HepG2 (cell line): Measurements from ENCODE around the gene TTC17. TPM values are rescaled to one million over a fixed set of nuclear protein-coding genes. Genes with fewer than 3 reads are reported as not detected.

ENCODE experiments used
- ATAC-seq: fragments of 200-7000 bp; cut with Tn5 transposase; 3 replicates; pipeline ENCODE4 v1.9.1; 2020; ENCODE audit warnings: mild to moderate bottlenecking, moderate library complexity
- BruUV-seq: library from RNA; stranded (reverse); fragments of 400-500 nt; replicated peaks from 2 replicates; lab custom pipeline; 2021; lab: Mats Ljungman, UMichigan
- CTCF ChIA-PET: fragments of 300-600 bp; formaldehyde crosslinking; extraction: SDS; loops from one replicate; lab custom pipeline; 2021; ENCODE audit warnings: low total read pairs, inconsistent platforms, low intra/inter-chr PET ratio; lab: Yijun Ruan, JAX
- POLR2A ChIA-PET: fragments of 350-600 bp; sonication (Branson Sonifier 250); formaldehyde crosslinking; loops from one replicate; lab custom pipeline; 2020; ENCODE audit warnings: antibody characterized with exemption, inconsistent platforms; lab: Yijun Ruan, JAX
- DNase-seq: peaks from one replicate; pipeline ENCODE4 v3.0.0-alpha.2; 2015; ENCODE audit warnings: low spot score
- FAIRE-seq: peaks from 3 replicates; lab custom pipeline; 2011; peaks lifted over from hg19 to GRCh38; lab: Jason Lieb, UNC
- H2AFZ ChIP-seq: one replicate; pipeline ENCODE4 v1.6.1; 2011; ENCODE audit warnings: low read length, inconsistent platforms
- H3K27ac ChIP-seq: fragments of 300-600 bp; 3 replicates; pipeline ENCODE4 v1.8.0; 2011; ENCODE audit warnings: mixed run types, mild to moderate bottlenecking, mixed read lengths, low read length, inconsistent platforms; ENCODE audit not compliant: insufficient read depth; ENCODE audit errors: extremely low read length
- H3K27me3 ChIP-seq, 2 experiments: fragments of 200-600 bp in 1 of 2; 2 replicates in 1 of 2; 3 replicates in 1 of 2; pipeline versions ENCODE4 v1.6.0 to v1.8.0; 2011; ENCODE audit warnings: low read length in 2 of 2, mild to moderate bottlenecking in 2 of 2, moderate library complexity in 2 of 2, inconsistent platforms in 1 of 2; ENCODE audit not compliant: insufficient read depth in 2 of 2, control insufficient read depth in 1 of 2
- H3K36me3 ChIP-seq, 2 experiments: fragments of 200-600 bp in 1 of 2; replicated peaks in 1 of 2; 2 replicates in 1 of 2; 3 replicates in 1 of 2; pipeline versions ENCODE4 v1.5.1 to v1.8.0; 2011; ENCODE audit warnings: low read length in 2 of 2, inconsistent platforms in 1 of 2; ENCODE audit not compliant: insufficient read depth in 2 of 2, control insufficient read depth in 1 of 2
- H3K4me1 ChIP-seq: 2 replicates; pipeline ENCODE4 v1.5.1; 2012; ENCODE audit warnings: low read length, inconsistent platforms; ENCODE audit not compliant: insufficient read depth
- H3K4me2 ChIP-seq: 2 replicates; pipeline ENCODE4 v1.6.0; 2011; ENCODE audit warnings: low read depth, low read length, inconsistent platforms
- H3K4me3 ChIP-seq, 3 experiments: fragments of 200-600 bp in 1 of 3; sonication (generic), shearing (Covaris generic) in 1 of 3; replicated peaks in 1 of 3; 2 replicates each; pipeline ENCODE4 v1.5.1; 2011 to 2016; ENCODE audit warnings: low read length in 3 of 3, inconsistent platforms in 2 of 3, low read depth in 2 of 3, mild to moderate bottlenecking in 2 of 3, control low read depth in 1 of 3, mixed read lengths in 1 of 3; ENCODE audit not compliant: insufficient read depth in 1 of 3
- H3K79me2 ChIP-seq: one replicate; pipeline ENCODE4 v1.6.1; 2011; ENCODE audit warnings: low read length, inconsistent platforms; ENCODE audit not compliant: insufficient read depth
- H3K9ac ChIP-seq: 2 replicates; pipeline ENCODE4 v1.6.0; 2011; ENCODE audit warnings: mild to moderate bottlenecking, low read depth, low read length, inconsistent platforms; ENCODE audit not compliant: insufficient read depth
- H3K9me3 ChIP-seq: 2 replicates; pipeline ENCODE4 v1.5.1; 2012; ENCODE audit warnings: mild to moderate bottlenecking, low read length
- H4K20me1 ChIP-seq: 2 replicates; pipeline ENCODE4 v1.6.0; 2011; ENCODE audit warnings: inconsistent platforms, mild to moderate bottlenecking, low read length, moderate library complexity; ENCODE audit not compliant: insufficient read depth
- CC2D1A ChIP-seq: sonication (generic); formaldehyde crosslinking; IDR thresholded peaks from 2 replicates; pipeline ENCODE4 v1.8.1; 2023; ENCODE audit warnings: mild to moderate bottlenecking, missing genetic modification reagents
- IRX3 ChIP-seq: sonication (generic); formaldehyde crosslinking; IDR thresholded peaks from 2 replicates; pipeline ENCODE4 v1.8.1; 2023; ENCODE audit warnings: mild to moderate bottlenecking, low read depth, missing genetic modification reagents, borderline replicate concordance
- RAD21 ChIP-seq: fragments of 450-650 bp; formaldehyde crosslinking; IDR thresholded peaks from 2 replicates; pipeline ENCODE4 v1.5.0; 2020; ENCODE audit warnings: mild to moderate bottlenecking
- SALL1 ChIP-seq: sonication (generic); formaldehyde crosslinking; IDR thresholded peaks from 2 replicates; pipeline ENCODE4 v1.8.0; 2022; ENCODE audit warnings: mild to moderate bottlenecking, missing genetic modification reagents
- STAG1 ChIP-seq: sonication (generic); formaldehyde crosslinking; IDR thresholded peaks from 2 replicates; pipeline ENCODE4 v1.4.0; 2020; ENCODE audit warnings: missing genetic modification reagents
- WGBS: methylation state at CpG from one replicate; pipeline ENCODE4 v1.1.6; 2017; ENCODE audit warnings: low lambda C conversion rate; 5-methylcytosine and 5-hydroxymethylcytosine counted together
- in situ Hi-C: cut with HindIII; loops from 2 replicates; pipeline ENCODE4 v1.10.0; 2017; ENCODE audit warnings: low pct_unique_long_range_greater_than_20kb; ENCODE audit not compliant: extremely low pct_ligation_motif_present
- intact Hi-C: fragments of 100-400 bp; cut with micrococcal nuclease; formaldehyde crosslinking; loops from one replicate; pipeline ENCODE4 v1.10.0; 2022; ENCODE audit not compliant: unreplicated experiment
- polyA plus RNA-seq, 8 experiments: library from polyadenylated mRNA; depleted of rRNA in 3 of 8; stranded (reverse) in 7 of 8; unstranded in 1 of 8; fragments of >200 nt; fragmentation: Illumina TruSeq in 4 of 8; extraction: Trizol in 4 of 8; gene quantifications; 2 replicates each; pipeline versions ENCODE4 v1.2.1 to v1.2.3, GENCODE V29; 2011 to 2016; ENCODE audit warnings: low read depth in 4 of 8, missing spikeins in 1 of 8, mixed read lengths in 1 of 8; ENCODE audit not compliant: insufficient read depth in 1 of 8
- total RNA-seq, 5 experiments: library from RNA; depleted of rRNA; stranded (reverse); fragments of >200 nt; fragmentation: Illumina TruSeq; extraction: Trizol; gene quantifications; 2 replicates each; pipeline ENCODE4 v1.2.3, GENCODE V29; 2016; ENCODE audit warnings: low read depth in 1 of 5
- TF ChIP-seq, protein P1 (sequence below): sonication (generic); formaldehyde crosslinking; IDR thresholded peaks from 2 replicates; pipeline ENCODE4 v1.5.0; 2020; ENCODE audit warnings: mild to moderate bottlenecking, missing genetic modification reagents, moderate library complexity
- TF ChIP-seq, protein P2 (sequence below): sonication (generic); formaldehyde crosslinking; IDR thresholded peaks from 2 replicates; pipeline ENCODE4 v1.4.0; 2020; ENCODE audit warnings: mild to moderate bottlenecking, low read depth, missing genetic modification reagents
- TF ChIP-seq, protein P3 (sequence below): sonication (generic); formaldehyde crosslinking; IDR thresholded peaks from 2 replicates; pipeline ENCODE4 v1.5.1; 2020; ENCODE audit warnings: missing genetic modification reagents, mild to moderate bottlenecking, borderline replicate concordance

The TTC17 gene
- total and polyA plus RNA-seq, 2 of the 13 experiments (the other 11 are each of a cell fraction or from before 2014, with no cell fraction given) = 55.9 to 99.7 TPM

DNA sequence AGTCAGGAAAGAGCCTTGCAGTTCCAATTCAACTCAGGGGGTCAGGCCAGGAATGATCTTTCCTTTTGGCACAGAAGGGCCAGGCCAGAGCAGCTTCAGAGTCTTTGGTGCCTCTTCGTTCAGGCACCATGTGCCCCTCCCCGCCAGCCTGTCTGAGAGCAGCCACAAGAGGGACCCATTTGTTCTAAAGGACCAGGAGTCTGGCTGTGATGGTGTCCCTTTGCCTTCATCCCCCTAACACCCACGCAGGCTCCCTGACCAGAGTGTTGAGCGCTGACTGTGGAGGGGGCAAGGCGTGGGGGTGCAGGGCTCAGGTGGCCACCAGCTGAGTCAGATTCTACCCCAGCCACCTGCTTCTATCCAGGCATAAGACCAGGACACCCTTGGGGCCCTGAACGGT is 156.4 kb downstream of the TTC17 start:
- H3K27ac ChIP-seq = no peak overlapping the region
- H3K4me2 ChIP-seq = no peak overlapping the region
- no peaks in the 10 kb centered on the region for H3K4me1 ChIP-seq
- H3K36me3 ChIP-seq = no peaks in the 10 kb centered on the region
- ChIA-PET POLR2A (no interaction called here), CTCF (interaction anchor here (1.4 kb wide), 1 partner anchor 52 kb away, joined by 5 read pairs; no protein-coding TSS in a partner anchor)
- BruUV-seq = no TSS peak
- ATAC-seq (peak; percentile 95), FAIRE-seq (no peak), DNase-seq (peak; percentile 23)
- no peak overlapping the region for H2AFZ ChIP-seq
- no peaks in the 10 kb centered on the region for H3K9me3 ChIP-seq
- no peak overlapping the region for H3K4me3 ChIP-seq
- in situ Hi-C loops (no loop called here), intact Hi-C loops (loop anchor here (1.0 kb wide), 2 partner anchors 52 to 337 kb away; no protein-coding TSS in a partner anchor)
- TF ChIP-seq CC2D1A = no peak
- peak; percentile 29; the same call in 1 of the 2 replicates for TF ChIP-seq RAD21 (CRISPR knock-in tag)
- TF ChIP-seq, protein P1, sequence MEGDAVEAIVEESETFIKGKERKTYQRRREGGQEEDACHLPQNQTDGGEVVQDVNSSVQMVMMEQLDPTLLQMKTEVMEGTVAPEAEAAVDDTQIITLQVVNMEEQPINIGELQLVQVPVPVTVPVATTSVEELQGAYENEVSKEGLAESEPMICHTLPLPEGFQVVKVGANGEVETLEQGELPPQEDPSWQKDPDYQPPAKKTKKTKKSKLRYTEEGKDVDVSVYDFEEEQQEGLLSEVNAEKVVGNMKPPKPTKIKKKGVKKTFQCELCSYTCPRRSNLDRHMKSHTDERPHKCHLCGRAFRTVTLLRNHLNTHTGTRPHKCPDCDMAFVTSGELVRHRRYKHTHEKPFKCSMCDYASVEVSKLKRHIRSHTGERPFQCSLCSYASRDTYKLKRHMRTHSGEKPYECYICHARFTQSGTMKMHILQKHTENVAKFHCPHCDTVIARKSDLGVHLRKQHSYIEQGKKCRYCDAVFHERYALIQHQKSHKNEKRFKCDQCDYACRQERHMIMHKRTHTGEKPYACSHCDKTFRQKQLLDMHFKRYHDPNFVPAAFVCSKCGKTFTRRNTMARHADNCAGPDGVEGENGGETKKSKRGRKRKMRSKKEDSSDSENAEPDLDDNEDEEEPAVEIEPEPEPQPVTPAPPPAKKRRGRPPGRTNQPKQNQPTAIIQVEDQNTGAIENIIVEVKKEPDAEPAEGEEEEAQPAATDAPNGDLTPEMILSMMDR (CRISPR knock-in tag) = peak; percentile 61
- no peak for TF ChIP-seq IRX3 (CRISPR knock-in tag)
- TF ChIP-seq SALL1 (CRISPR knock-in tag) = no peak
- TF ChIP-seq, protein P2, sequence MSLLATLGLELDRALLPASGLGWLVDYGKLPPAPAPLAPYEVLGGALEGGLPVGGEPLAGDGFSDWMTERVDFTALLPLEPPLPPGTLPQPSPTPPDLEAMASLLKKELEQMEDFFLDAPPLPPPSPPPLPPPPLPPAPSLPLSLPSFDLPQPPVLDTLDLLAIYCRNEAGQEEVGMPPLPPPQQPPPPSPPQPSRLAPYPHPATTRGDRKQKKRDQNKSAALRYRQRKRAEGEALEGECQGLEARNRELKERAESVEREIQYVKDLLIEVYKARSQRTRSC (CRISPR knock-in tag) = no peak
- TF ChIP-seq STAG1 (CRISPR knock-in tag) = peak; percentile 53
- TF ChIP-seq, protein P3, sequence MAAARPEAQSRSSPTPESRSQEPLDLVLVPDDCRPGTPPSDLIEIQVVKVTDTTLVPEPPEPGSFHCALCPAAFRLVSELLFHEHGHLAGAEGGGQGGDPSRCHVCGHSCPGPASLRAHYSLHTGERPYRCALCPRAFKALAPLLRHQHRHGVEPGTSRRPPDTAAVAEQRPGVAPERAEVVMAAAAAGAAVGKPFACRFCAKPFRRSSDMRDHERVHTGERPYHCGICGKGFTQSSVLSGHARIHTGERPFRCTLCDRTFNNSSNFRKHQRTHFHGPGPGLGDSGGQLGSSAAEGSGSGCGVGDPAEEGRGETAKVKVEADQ (CRISPR knock-in tag) = no peak
- no peaks in the 10 kb centered on the region for H3K79me2 ChIP-seq
- WGBS = 82% methylated on average over 1 of the region's 6 CpGs
- H3K9ac ChIP-seq = no peak overlapping the region
- H4K20me1 ChIP-seq = no peaks in the 10 kb centered on the region
- H3K27me3 ChIP-seq = peaks cover 0 to 23% of the 10 kb centered on the region in 2 experiments; a peak in 2 of 5 replicates
